Measurements from ENCODE around the gene APOC1. TPM values are rescaled to one million over a fixed set of nuclear protein-coding genes. Genes with fewer than 3 reads are reported as not detected.

Gene APOC1
- total RNA-seq, 1 donor from 2014 or later: 16.1 TPM

DNA sequence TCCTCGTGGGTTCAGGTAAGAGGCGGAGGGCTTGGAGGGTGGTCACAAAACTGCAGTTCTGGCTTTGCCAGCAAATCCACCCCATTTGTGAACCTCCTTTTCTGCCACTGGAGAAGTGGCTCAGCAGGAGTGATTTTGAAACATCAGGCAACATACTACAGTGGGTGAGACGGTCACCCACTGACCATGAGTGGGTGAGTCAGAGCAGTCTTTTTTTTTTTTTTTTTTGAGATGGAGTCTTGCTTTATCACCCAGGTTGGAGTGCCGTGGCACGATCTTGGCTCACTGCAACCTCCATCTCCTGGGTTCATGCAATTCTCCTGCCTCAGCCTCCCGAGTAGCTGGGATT, 20.4 kb upstream of the APOC1 start:
- DNase-seq (ENCODE audit: low spot score): no peak
- Histone ChIP-seq H3K27me3 (no peaks in the 10 kb centered on the region), H3K79me2 (ENCODE audit: low read depth) (peaks cover 29% of the 10 kb centered on the region), H3K9ac (no peak overlapping the region), H2AFZ (replicated peaks) (no peak overlapping the region), H3K4me3 (no peak overlapping the region), H3K27ac (no peak overlapping the region), H3F3A (ENCODE audit: low read depth) (peaks cover 22% of the 10 kb centered on the region), H3K4me1 (peaks cover 8% of the 10 kb centered on the region), H3K36me3 (no peaks in the 10 kb centered on the region), H3K9me3 (ENCODE audit: low read depth) (no peaks in the 10 kb centered on the region), H4K20me1 (ENCODE audit: low read depth) (peaks cover 20% of the 10 kb centered on the region), H3K4me2 (no peak overlapping the region)
- H3K4me3 Mint-ChIP-seq: no peak overlapping the region
- H3K4me1 Mint-ChIP-seq: peaks cover 23% of the 10 kb centered on the region
- no peaks in the 10 kb centered on the region for H3K9me3 Mint-ChIP-seq
- TF ChIP-seq EZH2phosphoT487 (IDR thresholded peaks at IDR 0.05): no peak
- TF ChIP-seq EZH2 (IDR thresholded peaks at IDR 0.05): no peak
- H3K36me3 Mint-ChIP-seq: peaks cover 28% of the 10 kb centered on the region
- peaks cover 6% of the 10 kb centered on the region for H3K27me3 Mint-ChIP-seq (ENCODE audit: insufficient read depth, low read depth)
- H3K27ac Mint-ChIP-seq: no peak overlapping the region

DNA sequence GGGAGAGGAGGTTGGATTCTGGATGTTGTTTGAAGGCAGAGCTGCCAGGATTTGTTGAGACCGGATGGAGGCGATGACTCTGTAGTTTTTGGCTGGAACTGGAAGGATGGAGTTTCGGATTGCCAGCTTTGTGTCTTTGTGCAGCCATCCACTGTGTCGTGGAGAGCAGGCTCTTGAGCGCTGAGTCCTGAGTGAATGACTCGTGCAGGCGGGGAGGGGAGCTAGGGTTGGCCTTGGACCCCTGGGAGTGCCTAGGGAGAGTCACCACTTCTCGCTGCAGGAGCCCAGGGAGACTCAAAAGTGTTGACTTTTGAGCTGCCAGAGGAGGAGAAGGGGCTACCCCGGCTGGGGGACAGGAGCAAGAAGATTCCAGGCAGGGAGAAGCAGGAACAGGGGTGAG, 19.5 kb upstream of the APOC1 start:
- Histone ChIP-seq H3K79me2 (ENCODE audit: low read depth) (peaks cover 29% of the 10 kb centered on the region), H3K36me3 (no peaks in the 10 kb centered on the region), H2AFZ (replicated peaks) (no peak overlapping the region), H3K9me3 (ENCODE audit: low read depth) (no peaks in the 10 kb centered on the region), H3K9ac (no peak overlapping the region), H3K4me3 (no peak overlapping the region), H4K20me1 (ENCODE audit: low read depth) (peaks cover 21% of the 10 kb centered on the region), H3K27ac (no peak overlapping the region), H3K4me2 (no peak overlapping the region), H3K4me1 (peaks cover 8% of the 10 kb centered on the region), H3F3A (ENCODE audit: low read depth) (peaks cover 15% of the 10 kb centered on the region), H3K27me3 (no peaks in the 10 kb centered on the region)
- DNase-seq (ENCODE audit: low spot score): no peak
- Mint-ChIP-seq H3K9me3 (no peaks in the 10 kb centered on the region), H3K36me3 (peaks cover 28% of the 10 kb centered on the region), H3K27ac (no peak overlapping the region), H3K27me3 (ENCODE audit: insufficient read depth, low read depth) (peaks cover 6% of the 10 kb centered on the region), H3K4me1 (peaks cover 21% of the 10 kb centered on the region), H3K4me3 (peak overlapping the region; percentile 48)
- TF ChIP-seq, protein P1, sequence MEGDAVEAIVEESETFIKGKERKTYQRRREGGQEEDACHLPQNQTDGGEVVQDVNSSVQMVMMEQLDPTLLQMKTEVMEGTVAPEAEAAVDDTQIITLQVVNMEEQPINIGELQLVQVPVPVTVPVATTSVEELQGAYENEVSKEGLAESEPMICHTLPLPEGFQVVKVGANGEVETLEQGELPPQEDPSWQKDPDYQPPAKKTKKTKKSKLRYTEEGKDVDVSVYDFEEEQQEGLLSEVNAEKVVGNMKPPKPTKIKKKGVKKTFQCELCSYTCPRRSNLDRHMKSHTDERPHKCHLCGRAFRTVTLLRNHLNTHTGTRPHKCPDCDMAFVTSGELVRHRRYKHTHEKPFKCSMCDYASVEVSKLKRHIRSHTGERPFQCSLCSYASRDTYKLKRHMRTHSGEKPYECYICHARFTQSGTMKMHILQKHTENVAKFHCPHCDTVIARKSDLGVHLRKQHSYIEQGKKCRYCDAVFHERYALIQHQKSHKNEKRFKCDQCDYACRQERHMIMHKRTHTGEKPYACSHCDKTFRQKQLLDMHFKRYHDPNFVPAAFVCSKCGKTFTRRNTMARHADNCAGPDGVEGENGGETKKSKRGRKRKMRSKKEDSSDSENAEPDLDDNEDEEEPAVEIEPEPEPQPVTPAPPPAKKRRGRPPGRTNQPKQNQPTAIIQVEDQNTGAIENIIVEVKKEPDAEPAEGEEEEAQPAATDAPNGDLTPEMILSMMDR (IDR thresholded peaks at IDR 0.05): no peak
- TF ChIP-seq EZH2phosphoT487 (IDR thresholded peaks at IDR 0.05) (no peak), EZH2 (IDR thresholded peaks at IDR 0.05) (no peak)

DNA sequence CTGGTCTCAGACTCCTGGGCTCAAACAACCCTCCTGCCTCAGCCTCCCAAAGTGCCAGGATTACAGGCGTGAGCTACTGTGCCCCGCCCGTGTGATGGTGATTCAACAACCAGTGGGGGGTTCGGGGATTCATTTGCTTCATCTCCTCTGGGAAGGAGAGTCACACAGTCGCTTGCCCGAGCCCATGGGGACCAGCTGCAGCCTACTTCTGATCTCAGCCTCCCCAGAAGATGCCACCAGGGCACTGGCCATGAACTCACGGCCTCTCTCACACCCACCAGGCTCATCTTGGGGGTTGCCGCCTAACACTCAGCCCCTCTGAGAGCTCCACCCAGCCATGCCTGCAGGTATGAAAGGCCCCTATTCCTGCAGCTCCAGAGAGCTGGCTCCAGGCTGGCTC, 16.6 kb upstream of the APOC1 start:
- Histone ChIP-seq H3K9me3 (ENCODE audit: low read depth) (no peaks in the 10 kb centered on the region), H3K36me3 (no peaks in the 10 kb centered on the region), H2AFZ (replicated peaks) (no peak overlapping the region), H3K4me3 (no peak overlapping the region), H3K4me2 (no peak overlapping the region), H3F3A (ENCODE audit: low read depth) (peaks cover 6% of the 10 kb centered on the region), H3K4me1 (no peaks in the 10 kb centered on the region), H3K27me3 (no peaks in the 10 kb centered on the region), H3K27ac (no peak overlapping the region), H3K79me2 (ENCODE audit: low read depth) (peaks cover 12% of the 10 kb centered on the region), H3K9ac (no peak overlapping the region), H4K20me1 (ENCODE audit: low read depth) (peaks cover 10% of the 10 kb centered on the region)
- Mint-ChIP-seq H3K9me3 (no peaks in the 10 kb centered on the region), H3K4me1 (peaks cover 3% of the 10 kb centered on the region), H3K27ac (no peak overlapping the region), H3K4me3 (no peak overlapping the region), H3K36me3 (peaks cover 23% of the 10 kb centered on the region), H3K27me3 (ENCODE audit: insufficient read depth, low read depth) (peaks cover 8% of the 10 kb centered on the region)
- TF ChIP-seq EZH2phosphoT487 (IDR thresholded peaks at IDR 0.05): no peak
- TF ChIP-seq, protein P1 (IDR thresholded peaks at IDR 0.05): no peak
- TF ChIP-seq EZH2 (IDR thresholded peaks at IDR 0.05): no peak
- DNase-seq (ENCODE audit: low spot score): no peak

DNA sequence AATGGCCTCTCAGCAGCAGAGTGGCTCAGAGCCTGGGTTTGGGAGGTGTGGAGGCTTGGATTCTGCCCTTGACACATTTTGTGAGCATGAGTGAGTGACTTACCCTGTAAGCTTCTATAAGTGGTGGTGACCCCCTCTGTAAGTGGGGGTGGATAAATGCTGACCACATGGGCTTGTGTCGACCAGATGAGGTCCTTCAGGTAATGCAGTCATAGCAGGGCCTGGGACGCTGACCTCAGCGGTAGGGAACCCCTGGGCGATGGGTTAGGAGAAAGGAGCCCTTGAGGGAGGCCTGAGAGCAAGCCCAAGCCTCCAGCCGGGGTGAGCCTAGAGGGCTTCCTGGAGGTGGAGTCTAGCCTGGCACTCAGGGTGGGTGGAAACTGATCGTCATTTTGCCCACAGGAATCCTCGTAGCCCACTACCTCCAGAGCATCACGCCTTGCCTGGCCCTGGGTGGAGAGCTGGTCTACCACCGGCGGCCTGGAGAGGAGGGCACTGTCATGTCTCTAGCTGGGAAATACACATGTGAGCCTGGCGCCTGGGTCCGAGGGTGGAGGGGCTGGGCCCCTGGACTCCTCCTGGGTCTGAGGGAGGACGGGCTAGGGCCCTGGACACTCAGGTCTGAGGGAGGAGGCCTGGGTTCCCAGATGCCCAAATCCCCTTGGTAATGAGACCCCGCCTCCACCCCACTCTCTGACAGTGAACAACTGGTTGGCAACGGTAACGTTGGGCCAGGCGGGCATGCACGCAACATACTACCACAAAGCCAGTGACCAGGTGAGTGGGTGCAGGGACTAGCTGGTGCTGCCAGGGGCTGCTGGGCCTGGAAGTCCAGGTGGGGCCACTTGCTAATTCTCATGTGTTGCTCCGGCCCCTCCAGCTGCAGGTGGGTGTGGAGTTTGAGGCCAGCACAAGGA, 13.8 kb upstream of the APOC1 start:
- Mint-ChIP-seq H3K27me3 (ENCODE audit: insufficient read depth, low read depth) (peaks cover 11% of the 10 kb centered on the region), H3K4me3 (no peak overlapping the region), H3K4me1 (peaks cover 6% of the 10 kb centered on the region), H3K36me3 (peaks cover 14% of the 10 kb centered on the region), H3K27ac (no peak overlapping the region), H3K9me3 (no peaks in the 10 kb centered on the region)
- H3K79me2 ChIP-seq (ENCODE audit: low read depth): no peaks in the 10 kb centered on the region
- peaks cover 10% of the 10 kb centered on the region for H3K4me1 ChIP-seq
- H3K4me2 ChIP-seq: no peak overlapping the region
- H3K27me3 ChIP-seq: no peaks in the 10 kb centered on the region
- no peak overlapping the region for H2AFZ ChIP-seq (replicated peaks)
- TF ChIP-seq, protein P1 (IDR thresholded peaks at IDR 0.05): no peak
- TF ChIP-seq EZH2phosphoT487 (IDR thresholded peaks at IDR 0.05) (no peak), EZH2 (IDR thresholded peaks at IDR 0.05) (no peak)
- no peaks in the 10 kb centered on the region for H3K36me3 ChIP-seq
- H3K9me3 ChIP-seq (ENCODE audit: low read depth): no peaks in the 10 kb centered on the region
- no peak for DNase-seq (ENCODE audit: low spot score)
- H3K27ac ChIP-seq: no peak overlapping the region
- H3K4me3 ChIP-seq: no peak overlapping the region
- H4K20me1 ChIP-seq (ENCODE audit: low read depth): peaks cover 10% of the 10 kb centered on the region
- H3F3A ChIP-seq (ENCODE audit: low read depth): peaks cover 30% of the 10 kb centered on the region
- no peak overlapping the region for H3K9ac ChIP-seq
